Uterus (tissue), 2 donors: ENCODE results near the gene CBR3.

ENCODE experiments used
- POLR2A ChIP-seq, 2 donors: fragments of 450-650 bp; IDR thresholded peaks; one replicate each; pipeline ENCODE4 v1.6.1; 2016; ENCODE audit warnings: antibody characterized with exemption in 2 of 2, mild to moderate bottlenecking in 1 of 2, moderate library complexity in 1 of 2
- TF ChIP-seq, protein P1 (sequence below), 4 experiments: fragments of 200-600 bp in 2 of 4; fragments of 450-650 bp in 2 of 4; sonication (generic) in 2 of 4; IDR thresholded peaks; one replicate each; pipeline ENCODE4 v1.5.1; 2016 to 2019; ENCODE audit warnings: antibody characterized with exemption in 4 of 4, mild to moderate bottlenecking in 2 of 4, moderate library complexity in 1 of 4

DNA sequence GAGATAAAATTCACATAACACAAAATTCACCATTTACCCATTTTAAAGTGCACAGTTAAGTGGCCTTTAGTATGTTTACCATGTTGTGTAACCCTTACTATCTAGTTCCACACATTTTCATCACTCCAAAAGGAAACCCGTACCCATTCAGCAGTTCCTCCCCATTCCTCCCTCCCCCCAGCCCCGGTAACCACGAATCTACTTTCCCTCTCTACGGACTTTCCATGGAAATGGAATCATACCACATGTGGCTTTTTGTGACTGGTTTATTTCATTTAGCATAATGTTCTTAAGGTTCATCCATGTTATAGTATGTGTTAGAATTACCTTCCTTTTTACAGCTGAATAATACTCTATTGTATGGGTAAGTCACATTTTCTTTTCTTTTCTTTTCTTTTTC is 32.7 kb downstream of the CBR3 start:
- TF ChIP-seq, protein P1, sequence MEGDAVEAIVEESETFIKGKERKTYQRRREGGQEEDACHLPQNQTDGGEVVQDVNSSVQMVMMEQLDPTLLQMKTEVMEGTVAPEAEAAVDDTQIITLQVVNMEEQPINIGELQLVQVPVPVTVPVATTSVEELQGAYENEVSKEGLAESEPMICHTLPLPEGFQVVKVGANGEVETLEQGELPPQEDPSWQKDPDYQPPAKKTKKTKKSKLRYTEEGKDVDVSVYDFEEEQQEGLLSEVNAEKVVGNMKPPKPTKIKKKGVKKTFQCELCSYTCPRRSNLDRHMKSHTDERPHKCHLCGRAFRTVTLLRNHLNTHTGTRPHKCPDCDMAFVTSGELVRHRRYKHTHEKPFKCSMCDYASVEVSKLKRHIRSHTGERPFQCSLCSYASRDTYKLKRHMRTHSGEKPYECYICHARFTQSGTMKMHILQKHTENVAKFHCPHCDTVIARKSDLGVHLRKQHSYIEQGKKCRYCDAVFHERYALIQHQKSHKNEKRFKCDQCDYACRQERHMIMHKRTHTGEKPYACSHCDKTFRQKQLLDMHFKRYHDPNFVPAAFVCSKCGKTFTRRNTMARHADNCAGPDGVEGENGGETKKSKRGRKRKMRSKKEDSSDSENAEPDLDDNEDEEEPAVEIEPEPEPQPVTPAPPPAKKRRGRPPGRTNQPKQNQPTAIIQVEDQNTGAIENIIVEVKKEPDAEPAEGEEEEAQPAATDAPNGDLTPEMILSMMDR (IDR thresholded peaks at IDR 0.05) = no peak
- no peak for TF ChIP-seq POLR2A (IDR thresholded peaks at IDR 0.05)
